ENCODE data around the gene PRKCE.

The PRKCE gene

GRCh38 chr2:46077522-46078107, 426.1 kb downstream of the PRKCE start:
- no peak for DNase-seq (ENCODE audit: low read depth)

GRCh38 chr2:46079985-46080560, 428.6 kb downstream of the PRKCE start:
- no peak for DNase-seq (ENCODE audit: low read depth)

- no peak for DNase-seq (ENCODE audit: low read depth)
These were observed 431.3 kb downstream of the PRKCE start for GRCh38 chr2:46082531-46083485.

- no peak for DNase-seq (ENCODE audit: low read depth)
These were observed 435.1 kb downstream of the PRKCE start for GRCh38 chr2:46086578-46087070.

- DNase-seq (ENCODE audit: low read depth): no peak
These were observed 436.0 kb downstream of the PRKCE start for GRCh38 chr2:46087492-46087891.

GRCh38 chr2:46091004-46091403, 439.5 kb downstream of the PRKCE start:
- no peak for DNase-seq (ENCODE audit: low read depth)

- no peak for DNase-seq (ENCODE audit: low read depth)
These were observed 440.6 kb downstream of the PRKCE start for GRCh38 chr2:46091961-46092667.

- DNase-seq (ENCODE audit: low read depth): no peak
These were observed 443.2 kb downstream of the PRKCE start for GRCh38 chr2:46094689-46095088.

- no peak for DNase-seq (ENCODE audit: low read depth)
These were observed 444.4 kb downstream of the PRKCE start for GRCh38 chr2:46095830-46096229.

GRCh38 chr2:46096260-46096659, 444.8 kb downstream of the PRKCE start:
- DNase-seq (ENCODE audit: low read depth): no peak

GRCh38 chr2:46097714-46098480, 446.4 kb downstream of the PRKCE start:
- no peak for DNase-seq (ENCODE audit: low read depth)

GRCh38 chr2:46098621-46099062, 447.2 kb downstream of the PRKCE start:
- DNase-seq (ENCODE audit: low read depth): no peak

- DNase-seq (ENCODE audit: low read depth): no peak
These were observed 450.2 kb downstream of the PRKCE start for GRCh38 chr2:46101557-46102220.

- DNase-seq (ENCODE audit: low read depth): no peak
These were observed 455.2 kb downstream of the PRKCE start for GRCh38 chr2:46106690-46107089.

GRCh38 chr2:46114996-46115395, 463.5 kb downstream of the PRKCE start:
- DNase-seq (ENCODE audit: low read depth): no peak

GRCh38 chr2:46116150-46116549, 464.7 kb downstream of the PRKCE start:
- no peak for DNase-seq (ENCODE audit: low read depth)

- DNase-seq (ENCODE audit: low read depth): no peak
These were observed 465.1 kb downstream of the PRKCE start for GRCh38 chr2:46116553-46116991.

- DNase-seq (ENCODE audit: low read depth): no peak
These were observed 465.9 kb downstream of the PRKCE start for GRCh38 chr2:46117379-46117778.

- no peak for DNase-seq (ENCODE audit: low read depth)
These were observed 466.5 kb downstream of the PRKCE start for GRCh38 chr2:46117994-46118393.

- no peak for DNase-seq (ENCODE audit: low read depth)
These were observed 467.3 kb downstream of the PRKCE start for GRCh38 chr2:46118656-46119371.

Data from activated gamma-delta T cell treated with anti-CD3 and anti-CD28 coated beads, Interleukin-2, amount 50 U/mL, for 16 hours (primary cell).